CMK (cell line): ENCODE measurements around the gene MRPS21.

Experiments used
- DNase-seq: peaks from one replicate; pipeline ENCODE4 v3.0.0-alpha.2; 2010; ENCODE audit warnings: low read depth

The MRPS21 gene

DNA sequence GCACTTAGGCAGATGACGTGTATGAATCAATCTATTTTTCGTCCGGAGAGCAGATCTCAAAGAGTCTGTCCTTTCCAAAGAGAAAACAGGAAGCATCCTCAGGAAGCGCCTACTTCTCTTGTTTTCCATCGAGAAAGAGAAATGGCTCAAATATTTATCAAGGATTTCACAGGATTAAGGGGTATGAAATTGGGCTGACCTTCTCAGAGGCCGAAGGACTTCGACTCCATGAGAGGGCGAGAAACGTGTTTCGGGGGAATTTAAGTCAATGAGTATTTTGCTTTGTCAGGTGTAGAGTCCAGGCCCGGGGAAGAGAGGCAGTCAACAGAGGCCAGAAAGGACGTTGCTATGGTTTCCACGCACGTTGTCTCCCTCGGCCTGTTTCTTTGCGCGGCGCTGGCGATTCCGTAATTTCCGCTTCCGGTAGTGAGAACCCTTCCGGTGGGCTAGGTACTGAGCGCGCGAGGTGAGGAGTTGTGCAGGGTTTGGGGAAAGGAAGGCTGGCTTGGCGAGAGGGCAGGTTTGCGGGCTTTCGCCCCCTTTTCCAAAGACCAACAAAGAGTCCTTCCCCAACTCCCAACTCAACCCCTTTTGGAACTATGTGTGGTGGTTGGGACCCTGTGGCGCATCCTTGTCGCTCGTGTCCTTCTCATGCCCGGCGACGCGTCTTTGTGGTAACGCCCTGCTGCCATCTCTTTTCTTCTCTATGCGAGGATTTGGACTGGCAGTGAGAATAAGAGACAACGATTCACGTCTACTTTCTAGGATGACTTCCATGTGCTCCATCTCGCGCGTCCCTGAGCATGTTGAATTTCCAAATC, at the start of gene MRPS21:
Gene MRPS21, plus strand, starts transcription at position 429 of the 821 bp plus-strand sequence. CDS start 506 bp downstream, outside the sequence.
- DNase-seq = peak; percentile 58

DNA sequence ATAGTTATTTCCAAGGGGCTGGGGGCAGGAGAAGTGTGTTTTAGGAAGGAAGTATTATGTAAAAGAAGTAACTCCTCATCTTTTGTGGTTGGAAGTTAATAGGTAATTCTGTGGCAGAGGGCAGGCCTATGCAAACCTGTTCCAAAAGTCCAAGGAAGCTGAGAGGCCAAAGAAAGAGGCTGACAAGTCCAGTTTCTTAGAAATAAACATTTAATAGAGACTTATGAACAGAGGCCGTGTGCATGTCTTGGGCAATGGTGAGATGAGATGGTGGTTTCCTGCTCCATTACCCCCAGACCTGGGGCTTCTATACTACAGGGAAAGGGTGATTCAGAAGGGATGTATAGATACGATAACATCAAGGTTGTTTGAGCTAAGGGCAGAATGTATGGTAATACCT, 43.7 kb upstream of the MRPS21 start:
- DNase-seq = no peak

DNA sequence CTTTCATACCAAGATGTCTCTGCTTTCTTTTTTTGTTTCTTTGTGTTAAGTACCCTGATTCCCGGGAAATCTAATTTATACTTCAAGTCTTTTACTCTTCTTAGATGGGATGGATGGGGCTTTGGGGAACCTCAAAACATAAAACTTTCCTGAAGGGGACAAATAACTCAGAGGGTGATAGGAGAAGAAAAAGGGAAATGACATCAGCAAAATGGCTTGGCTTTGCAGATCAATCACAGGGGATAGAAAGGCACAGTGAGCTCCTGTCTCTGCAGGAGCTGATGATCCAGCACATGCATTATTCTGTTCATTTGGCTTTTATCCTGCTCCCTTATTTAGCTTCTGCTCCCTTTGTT, 37.5 kb upstream of the MRPS21 start:
- no peak for DNase-seq

DNA sequence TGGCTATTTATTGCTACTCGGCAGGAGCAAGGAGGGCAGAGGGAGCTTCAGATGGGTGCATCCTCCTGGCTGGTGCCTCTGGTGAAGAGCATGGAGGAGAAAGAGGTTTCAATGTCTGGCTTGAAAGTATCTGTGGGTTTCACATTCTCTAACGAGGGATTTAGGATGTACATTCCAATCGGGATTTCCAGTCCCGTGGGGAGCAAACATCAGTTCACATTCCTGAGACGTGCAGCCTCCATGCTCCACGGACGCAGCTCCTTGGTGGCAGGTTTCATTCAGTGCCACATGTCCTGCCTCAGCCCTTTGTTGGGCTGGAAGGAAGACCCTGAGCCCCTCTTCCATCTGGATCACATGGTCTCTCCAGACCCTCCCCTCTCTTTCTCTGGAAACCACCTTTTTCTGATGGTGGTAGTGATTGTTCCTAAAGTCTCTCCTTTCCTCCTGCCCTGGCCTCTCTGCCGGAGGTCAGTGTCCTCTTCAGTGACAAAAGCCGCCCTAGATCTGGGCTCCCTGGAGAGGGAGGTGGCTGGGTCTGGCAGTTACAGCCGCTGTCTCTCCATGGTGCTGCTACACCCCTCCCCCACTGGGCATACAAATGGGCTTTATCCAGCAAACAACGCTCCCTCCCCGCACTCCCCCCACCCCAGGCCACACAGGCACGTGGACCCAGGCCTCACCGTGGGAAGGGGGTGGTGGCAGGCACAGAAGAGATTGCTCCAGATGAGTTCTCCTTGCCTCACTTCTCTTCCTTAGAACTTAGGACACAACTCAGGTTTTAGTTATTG, 36.9 kb upstream of the MRPS21 start:
- no peak for DNase-seq

DNA sequence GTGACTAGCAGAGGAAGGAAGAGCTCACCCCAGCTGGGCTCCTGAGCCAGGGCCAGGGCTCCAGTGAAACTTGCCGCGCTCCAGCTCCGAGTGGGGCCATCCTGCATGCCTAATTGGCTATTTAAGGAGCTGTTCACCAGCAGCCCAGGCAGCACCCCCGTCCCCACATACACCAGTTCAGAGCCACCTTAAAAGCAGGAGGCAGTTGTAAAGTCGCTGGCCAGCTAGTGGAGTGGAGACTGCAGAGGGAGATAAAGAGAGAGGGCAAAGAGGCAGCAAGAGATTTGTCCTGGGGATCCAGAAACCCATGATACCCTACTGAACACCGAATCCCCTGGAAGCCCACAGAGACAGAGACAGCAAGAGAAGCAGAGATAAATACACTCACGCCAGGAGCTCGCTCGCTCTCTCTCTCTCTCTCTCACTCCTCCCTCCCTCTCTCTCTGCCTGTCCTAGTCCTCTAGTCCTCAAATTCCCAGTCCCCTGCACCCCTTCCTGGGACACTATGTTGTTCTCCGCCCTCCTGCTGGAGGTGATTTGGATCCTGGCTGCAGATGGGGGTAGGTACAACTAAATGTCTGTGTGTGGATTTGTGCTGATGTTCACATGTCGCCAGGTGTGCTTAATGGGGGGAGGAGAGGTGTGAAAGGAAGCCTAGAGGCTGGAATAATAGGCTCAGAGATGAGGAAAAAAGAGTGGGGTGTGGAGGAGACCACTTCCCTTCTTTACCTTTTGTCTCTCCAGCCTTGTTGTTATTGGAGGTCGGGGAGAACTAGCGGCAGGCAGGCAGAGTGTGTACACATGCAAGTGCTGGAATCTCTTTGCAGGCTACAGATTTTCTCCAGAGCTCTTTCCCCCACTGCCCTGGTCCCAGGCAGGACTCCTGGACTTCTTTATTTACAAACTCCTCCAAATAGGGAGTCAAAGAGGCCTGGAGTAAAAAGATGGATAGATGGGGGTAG, 35.8 kb upstream of the MRPS21 start, which contains the start of gene CA14:
Gene CA14, plus strand, starts transcription at position 151 of the 962 bp plus-strand sequence. Its CDS starts 355 bp downstream, at position 506.
- DNase-seq = no peak

DNA sequence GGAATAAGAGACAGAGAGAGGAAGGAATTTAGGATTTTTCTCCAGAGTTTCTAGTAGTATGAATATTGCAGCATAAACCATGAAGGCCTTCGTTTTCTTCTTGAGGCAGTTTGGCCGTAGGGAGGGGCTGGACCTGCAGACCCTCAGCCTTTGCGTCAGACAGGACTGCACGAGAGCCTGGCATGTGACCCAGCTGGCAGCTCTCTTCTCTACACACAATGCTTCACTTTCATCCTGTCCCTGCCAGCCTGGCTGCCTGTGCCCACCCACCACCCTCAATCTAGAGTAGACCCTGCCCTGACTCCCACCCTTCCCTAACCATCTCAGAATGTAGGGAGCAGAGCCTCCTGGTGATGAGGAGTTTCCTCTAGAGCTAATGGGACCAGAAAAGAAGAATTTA, 34.4 kb upstream of the MRPS21 start:
- no peak for DNase-seq

DNA sequence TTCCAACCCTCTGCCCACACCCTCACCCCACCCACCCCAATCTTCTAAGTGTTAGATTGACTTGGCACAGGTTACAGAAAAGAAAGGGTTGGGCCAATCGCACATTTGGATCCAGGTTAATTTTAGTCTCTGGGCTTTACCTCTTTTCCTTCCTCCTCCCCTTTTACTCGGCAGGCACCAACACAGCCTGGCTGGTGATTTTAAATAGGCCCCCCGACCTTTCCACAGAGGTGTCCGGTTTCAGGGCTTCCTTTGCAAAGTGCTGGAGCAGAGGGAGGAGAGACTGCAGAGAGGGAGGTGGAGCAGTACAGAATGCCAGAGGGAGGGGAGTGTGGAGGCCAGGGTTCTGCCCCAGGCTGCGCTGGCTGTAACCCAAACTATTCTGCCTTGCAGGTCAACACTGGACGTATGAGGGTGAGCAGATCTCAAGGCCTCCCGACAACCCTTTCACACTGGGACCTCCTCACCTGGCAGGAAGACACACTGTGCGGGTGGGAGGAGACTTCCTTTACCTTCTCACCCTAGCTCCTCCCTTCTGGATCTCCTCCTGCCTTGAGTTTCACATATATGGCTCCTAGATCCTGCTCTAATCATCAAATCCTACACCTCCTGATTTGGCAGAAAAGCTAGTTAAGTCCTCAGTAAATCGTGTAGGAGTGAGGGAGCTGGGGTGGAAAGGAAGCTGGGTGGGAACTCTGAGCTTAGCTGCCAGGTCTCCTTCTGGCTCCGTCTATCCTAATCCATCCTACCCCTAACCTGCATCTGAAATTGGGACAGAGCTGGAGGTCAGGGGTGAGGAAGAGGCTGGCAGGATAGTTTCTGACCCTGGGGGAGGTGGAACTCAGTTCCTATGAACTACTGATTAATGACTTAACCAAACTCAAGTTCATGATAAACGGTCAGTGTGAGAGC, 33.6 kb upstream of the MRPS21 start:
- DNase-seq = no peak

DNA sequence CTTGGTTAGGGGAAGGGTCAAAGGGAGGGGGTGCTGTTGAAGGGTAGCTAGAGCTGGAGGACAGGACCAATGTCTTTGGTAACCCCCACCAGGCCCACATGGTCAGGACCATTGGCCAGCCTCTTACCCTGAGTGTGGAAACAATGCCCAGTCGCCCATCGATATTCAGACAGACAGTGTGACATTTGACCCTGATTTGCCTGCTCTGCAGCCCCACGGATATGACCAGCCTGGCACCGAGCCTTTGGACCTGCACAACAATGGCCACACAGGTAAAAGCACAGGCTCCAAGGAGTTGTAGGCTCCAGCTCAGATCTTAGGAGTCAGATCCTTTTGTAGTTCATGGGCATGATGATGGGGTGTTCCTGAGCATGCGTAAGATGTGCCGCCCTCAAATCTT, 32.3 kb upstream of the MRPS21 start:
- DNase-seq = no peak

DNA sequence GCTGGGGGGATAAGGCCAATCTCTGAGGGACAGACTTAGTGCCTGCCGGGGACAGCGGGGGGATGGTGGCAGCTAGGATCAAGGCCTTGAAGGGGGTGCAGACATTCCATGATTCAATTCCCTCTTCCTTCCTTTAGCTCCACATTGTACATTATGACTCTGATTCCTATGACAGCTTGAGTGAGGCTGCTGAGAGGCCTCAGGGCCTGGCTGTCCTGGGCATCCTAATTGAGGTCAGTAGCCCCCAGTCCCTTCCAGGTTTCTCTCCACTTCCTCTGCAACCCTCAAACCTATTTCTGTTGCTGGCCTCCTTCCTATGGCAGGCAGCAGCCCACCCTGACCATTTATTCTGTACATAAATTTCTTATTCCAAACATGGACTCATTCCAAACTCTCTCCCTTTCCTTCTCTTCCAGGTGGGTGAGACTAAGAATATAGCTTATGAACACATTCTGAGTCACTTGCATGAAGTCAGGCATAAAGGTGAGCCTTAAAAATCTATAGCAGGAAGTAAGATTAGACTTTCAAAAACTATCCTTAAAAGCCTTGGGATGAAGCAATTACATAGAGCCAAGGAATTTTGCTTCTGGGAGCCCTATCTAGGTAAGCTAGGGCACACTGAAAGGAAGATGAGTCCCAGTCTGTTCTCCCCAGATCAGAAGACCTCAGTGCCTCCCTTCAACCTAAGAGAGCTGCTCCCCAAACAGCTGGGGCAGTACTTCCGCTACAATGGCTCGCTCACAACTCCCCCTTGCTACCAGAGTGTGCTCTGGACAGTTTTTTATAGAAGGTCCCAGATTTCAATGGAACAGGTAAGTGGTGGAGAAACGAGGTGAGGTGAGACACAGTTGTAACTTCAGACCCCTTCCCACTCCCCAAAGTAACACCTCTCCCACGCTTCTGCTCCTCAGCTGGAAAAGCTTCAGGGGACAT, 31.0 kb upstream of the MRPS21 start:
- no peak for DNase-seq

DNA sequence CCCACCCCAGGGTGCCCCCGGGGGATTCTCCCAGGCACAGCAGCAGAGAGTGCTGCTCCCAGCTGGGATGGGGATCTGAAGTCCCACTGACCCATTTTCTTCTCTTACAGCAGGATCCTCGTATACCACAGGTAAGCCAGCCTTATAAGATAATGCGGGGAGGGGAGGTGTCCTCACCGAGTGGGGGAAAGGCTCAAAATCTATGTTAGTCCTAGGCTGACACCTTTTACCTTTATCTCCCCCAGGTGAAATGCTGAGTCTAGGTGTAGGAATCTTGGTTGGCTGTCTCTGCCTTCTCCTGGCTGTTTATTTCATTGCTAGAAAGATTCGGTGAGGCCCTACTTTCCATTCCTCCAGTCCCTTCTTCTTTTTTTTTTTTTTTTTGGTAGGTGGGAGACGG, 30.1 kb upstream of the MRPS21 start:
- DNase-seq = no peak

DNA sequence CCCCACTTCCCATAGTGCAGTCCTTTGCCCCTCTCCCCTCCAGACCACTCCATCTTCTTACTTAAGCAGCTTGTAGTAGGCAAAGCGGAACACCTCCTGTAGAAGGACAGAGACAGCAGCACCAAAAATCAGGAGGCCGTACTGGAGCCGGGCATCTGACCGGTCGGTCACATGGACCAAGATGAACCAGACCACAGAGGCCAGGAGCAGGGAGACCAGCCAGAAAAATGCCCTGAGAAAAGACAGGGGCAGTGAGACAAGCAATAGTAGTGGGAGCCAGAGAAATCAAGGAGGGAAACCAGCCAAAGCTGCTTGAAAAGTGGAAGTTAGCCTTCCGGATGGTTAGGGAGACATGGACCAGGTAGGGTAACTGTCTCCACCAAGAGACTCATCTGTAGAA, 25.8 kb upstream of the MRPS21 start:
- no peak for DNase-seq

DNA sequence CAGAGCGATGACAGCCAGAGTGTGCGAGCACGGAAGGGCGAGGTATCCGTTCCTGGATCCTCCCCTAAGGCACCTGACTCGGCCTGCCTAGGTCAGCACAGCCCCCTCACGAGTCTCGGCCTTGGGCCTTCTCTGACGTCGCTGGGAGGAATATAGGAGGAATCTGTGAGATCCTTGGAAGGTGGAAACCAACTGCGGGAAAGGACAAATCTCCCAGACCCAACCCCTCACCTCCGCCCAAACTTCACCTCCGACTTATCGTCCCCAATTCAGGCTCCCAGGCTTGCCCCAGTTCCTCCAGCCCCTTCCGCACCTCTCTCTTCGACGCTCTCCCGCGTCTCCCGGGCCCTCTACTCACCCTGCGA, 25.3 kb upstream of the MRPS21 start:
- DNase-seq = no peak

DNA sequence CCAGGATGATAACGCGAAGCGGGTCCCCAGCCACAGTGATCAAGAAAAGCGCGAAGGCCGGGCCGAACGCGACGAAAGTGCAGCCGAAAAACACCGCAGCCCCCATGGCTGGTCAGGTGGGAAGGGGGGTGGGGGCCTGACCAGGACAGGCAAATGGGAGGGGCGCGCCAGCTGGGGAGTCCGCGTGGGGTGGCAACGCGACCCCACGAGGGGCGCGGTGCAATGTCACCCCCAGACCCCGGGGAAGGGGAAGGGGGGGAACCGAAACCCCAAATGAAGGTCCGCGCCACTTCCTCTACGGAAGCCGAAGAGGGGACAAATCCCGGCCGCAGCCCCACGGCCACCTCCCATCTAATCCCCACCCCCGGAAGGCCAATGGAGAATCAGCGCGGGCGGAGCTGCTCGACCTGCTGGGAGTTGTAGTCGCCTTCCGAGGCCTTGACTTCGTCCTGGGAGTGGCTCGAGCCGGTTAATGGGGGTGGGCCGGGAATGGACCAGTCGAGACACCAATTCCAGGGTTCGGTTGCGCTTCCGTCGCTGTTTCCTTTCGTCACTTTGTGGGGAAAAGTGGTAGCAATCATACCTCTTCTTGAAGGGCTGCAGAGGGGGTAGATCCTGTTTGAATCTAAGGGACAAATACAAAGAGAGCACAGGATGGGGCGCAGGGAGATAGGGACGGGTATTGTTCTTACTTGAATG, 24.8 kb upstream of the MRPS21 start, which contains the start of gene APH1A:
Gene APH1A, minus strand, starts transcription at position 312 of the 699 bp plus-strand sequence. Its CDS starts 206 bp downstream, at position 106.
- peak; percentile 97 for DNase-seq

DNA sequence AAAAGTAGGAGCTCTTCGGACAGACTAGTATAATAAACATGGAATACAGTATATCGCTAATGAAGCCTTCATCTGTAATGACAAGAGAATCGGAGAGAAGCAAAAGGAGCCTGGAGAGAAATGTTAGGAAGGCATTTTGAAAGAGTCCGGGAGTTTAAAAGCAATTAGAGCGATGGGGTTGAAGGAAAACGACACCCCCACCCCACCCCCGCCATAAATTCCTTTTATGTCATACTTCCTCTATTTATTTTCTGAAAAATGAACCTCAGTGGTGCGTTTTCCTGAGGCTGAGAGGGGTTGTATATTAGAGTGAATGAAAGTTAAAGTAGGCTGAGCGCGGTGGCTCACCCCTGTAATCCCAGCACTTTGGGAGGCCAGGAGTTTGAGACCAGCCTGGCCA, 24.2 kb upstream of the MRPS21 start:
- no peak for DNase-seq

DNA sequence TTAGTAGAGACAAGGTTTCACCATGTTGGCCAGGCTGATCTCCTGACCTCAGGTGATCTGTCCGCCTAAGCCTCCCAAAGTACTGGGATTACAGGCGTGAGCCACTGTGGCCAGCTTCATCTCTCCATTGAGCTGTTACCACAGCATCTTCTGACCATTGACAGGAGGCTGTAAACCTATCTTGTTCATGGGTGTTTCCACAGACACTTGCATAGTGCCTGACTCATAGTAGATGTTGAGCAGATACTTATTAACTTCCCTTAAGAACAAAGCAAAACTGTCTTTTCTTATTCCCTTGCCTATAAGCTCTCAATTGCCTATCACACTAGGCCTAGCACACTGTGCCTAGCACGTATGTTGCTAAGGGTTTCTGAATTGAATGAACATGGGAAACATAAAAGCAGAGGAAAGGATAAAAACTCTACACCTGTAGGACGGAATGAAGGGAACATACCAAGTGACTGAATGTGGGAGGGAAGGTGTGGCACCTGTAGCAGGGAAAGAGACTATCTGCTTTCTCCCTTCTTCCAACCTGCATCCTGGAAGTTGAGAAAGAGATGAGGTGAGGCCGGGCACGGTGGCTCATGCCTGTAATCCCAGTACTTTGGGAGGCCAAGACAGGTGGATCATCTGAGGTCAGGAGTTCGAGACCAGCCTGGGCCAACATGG, 22.2 kb upstream of the MRPS21 start:
- DNase-seq = no peak

DNA sequence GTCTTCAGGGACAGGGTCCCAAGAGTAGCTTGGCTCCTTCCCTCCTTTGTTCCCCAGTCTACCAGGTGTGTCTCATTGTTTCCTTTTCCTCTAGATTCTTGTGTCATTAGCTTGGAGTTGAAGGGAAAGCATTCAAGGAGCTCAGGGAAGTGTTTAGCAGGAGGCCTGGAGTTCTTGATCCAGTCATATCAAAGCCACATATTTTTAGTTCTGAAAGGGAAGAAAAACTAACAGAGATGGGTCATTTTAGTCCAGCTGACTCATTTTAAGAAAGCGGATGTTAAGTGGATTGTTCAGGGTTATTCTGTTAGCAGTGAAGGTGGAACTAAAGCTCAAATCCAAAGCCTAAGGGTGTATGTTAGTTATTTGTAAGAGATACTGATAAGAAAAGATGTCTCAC, 20.4 kb upstream of the MRPS21 start:
- DNase-seq = no peak

DNA sequence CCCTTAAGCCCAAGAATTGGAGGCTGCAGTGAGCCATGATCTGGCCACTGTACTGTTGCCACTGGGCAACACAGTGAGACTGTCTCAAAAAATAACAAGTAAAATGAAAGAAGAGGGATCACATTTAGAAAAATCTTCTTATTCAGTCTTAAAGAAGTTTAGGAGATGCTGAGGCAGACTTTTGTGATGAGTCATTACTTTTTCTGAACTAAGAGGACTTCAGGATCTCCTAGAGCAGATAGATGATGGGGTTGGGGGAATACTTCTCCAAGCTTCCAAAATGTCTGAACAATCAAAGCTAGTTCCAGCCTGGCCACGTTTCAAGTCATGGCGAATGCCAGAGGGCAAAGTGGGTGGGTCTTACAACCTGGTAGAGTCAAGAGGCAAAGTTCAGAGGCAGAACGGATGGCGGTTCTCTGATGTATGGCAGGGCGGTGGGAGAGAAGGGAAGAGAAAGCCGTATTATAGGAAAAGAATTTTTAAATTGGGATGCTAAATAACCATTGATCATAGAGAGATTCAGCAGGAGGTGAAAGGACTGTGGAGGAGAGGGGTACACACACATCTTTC, 13.4 kb upstream of the MRPS21 start:
- DNase-seq = no peak

DNA sequence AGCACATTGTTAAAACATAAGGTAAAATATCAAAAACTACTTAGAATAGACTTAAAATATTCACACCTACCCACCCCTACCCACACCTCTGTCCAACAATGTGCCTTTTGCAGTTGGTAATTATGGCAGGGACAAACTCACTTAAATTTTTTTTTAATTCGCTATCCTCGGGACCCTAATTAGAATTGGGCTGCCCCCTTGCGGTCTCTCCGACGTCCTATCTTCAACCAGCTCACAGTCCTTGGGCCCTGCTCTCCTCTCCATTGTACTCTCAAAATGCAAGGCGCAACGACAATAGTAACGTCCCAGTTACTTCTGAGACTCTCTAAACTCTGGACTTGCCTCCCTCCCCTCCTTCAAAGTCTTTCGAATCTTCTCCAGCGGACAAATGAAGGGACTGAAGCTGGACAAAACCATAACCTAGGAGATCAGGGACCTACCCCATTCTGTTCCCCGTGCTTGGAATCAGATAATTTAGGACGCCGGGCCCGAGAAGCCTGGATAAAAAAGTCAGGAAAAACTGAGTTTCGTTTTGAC, 12.4 kb upstream of the MRPS21 start:
- DNase-seq = peak; percentile 33
